ENCODE measurements around the gene SLC27A6.
"Not testable (repeated sequence)": the region's sequence is repeated elsewhere in the genome, so short reads cannot be mapped to it uniquely, and the experiment has no call there.

SLC27A6 gene, protein sequence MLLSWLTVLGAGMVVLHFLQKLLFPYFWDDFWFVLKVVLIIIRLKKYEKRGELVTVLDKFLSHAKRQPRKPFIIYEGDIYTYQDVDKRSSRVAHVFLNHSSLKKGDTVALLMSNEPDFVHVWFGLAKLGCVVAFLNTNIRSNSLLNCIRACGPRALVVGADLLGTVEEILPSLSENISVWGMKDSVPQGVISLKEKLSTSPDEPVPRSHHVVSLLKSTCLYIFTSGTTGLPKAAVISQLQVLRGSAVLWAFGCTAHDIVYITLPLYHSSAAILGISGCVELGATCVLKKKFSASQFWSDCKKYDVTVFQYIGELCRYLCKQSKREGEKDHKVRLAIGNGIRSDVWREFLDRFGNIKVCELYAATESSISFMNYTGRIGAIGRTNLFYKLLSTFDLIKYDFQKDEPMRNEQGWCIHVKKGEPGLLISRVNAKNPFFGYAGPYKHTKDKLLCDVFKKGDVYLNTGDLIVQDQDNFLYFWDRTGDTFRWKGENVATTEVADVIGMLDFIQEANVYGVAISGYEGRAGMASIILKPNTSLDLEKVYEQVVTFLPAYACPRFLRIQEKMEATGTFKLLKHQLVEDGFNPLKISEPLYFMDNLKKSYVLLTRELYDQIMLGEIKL

DNA sequence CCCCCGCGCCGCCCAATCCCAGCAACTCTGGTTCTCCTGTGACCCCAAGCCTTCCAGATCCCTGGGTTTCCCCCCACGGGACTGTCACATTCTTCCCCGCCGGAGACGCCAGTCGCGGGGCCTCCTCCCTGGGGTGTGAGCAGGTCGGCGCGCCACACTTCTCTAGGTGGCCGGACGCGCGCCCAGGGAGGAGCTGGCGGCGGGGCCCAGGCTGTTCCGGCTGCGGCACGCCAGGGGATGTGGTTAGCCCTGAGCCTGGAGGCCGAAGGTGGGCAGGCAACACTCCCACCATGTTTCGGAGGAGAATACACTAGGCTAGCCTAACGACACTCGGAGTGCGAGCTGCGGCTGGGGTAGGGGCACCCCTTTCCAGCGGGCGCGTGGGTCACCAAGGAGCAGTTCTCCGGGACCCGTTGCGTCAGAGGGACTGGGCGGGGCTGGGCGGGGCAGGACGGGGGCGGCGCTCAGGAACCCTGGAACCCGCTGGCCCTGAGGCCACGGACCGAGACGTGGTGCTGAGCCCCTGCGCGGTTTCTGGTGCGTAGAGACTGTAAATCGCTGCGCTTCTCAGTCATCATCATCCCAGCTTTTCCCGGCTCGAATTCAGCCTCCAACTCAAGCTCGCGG lies at the start of gene SLC27A6:
Gene SLC27A6, plus strand, starts transcription at position 478 of the 627 bp plus-strand sequence. CDS start 650 bp downstream, outside the sequence.
- H3K36me3 Mint-ChIP-seq, result no peaks in the 10 kb centered on the region
- H3K27ac Mint-ChIP-seq, result no peak within 1 kb of the TSS
- no peak within 1 kb of the TSS for H3K4me3 Mint-ChIP-seq
- peaks cover 5% of the 10 kb centered on the region for H3K9me3 Mint-ChIP-seq (ENCODE audit: low read depth)
- peaks cover 3% of the 10 kb centered on the region for H3K4me1 Mint-ChIP-seq (ENCODE audit: low read depth)
- H3K27me3 Mint-ChIP-seq, result peaks cover 12% of the 10 kb centered on the region

DNA sequence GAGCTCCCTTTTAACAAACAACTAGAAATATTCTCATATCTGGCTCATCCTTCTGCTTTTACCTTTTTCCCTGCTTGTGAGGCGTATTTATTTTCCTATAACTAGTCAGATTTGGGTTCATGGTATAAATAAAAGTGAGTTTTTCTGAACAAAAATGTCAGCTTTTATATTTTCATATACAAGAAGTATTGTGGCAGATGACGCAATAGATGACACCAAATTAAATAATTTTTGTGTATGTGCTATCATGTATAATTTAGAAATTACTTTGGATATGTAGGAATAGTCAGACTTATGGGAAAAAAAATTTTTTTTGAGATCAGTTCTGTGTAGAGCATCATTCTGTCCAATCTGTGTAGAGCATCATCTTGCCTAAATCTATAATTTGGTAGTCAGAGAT lies 45.7 kb upstream of the SLC27A6 start:
- Mint-ChIP-seq H3K4me1 (ENCODE audit: low read depth) (no peaks in the 10 kb centered on the region), H3K4me3 (no peak overlapping the region), H3K27me3 (peaks cover 4% of the 10 kb centered on the region), H3K27ac (no peak overlapping the region), H3K36me3 (no peaks in the 10 kb centered on the region), H3K9me3 (ENCODE audit: low read depth) (no peaks in the 10 kb centered on the region)

DNA sequence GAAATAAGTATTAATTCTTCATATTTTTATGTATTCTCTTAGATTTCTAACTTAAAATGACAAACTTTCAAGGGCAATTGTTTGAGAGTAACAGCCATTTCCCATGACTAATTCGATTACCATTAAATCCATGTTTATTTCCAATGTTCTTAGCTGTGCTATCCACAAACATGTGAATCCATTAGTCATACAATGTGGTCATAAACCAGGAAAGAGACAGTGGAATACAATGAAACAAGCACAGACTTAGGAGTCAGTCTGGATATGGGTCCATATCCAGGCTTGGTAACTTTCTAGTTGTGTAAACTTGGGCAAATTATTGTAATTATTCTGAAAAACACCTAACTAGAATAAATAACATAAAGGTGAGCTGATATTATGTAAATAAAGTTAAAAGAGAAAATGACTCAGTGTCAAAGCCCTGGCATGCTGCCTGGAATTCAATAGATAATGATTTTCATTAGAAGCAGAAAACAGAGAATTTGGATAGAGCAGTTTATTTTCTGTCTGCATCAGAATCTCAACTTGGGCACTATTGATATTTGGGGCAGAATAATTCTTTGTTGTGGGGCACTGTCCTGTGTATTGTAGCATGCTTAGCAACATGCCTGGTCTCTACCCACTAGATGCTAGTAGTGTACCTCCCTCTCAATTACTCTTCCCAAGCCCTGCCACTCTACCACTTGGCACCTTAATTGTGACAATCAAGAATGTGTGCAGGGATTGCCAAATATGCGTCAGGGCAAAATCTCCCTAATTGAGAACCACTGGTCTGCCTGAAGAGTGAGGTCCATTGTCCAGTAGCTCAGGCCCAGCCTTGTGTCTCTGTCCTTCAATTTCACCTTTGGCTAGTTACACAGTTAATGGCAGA lies 44.7 kb upstream of the SLC27A6 start:
- no peak overlapping the region for H3K4me3 Mint-ChIP-seq
- no peaks in the 10 kb centered on the region for H3K9me3 Mint-ChIP-seq (ENCODE audit: low read depth)
- H3K4me1 Mint-ChIP-seq (ENCODE audit: low read depth), result no peaks in the 10 kb centered on the region
- no peaks in the 10 kb centered on the region for H3K36me3 Mint-ChIP-seq
- peaks cover 4% of the 10 kb centered on the region for H3K27me3 Mint-ChIP-seq
- H3K27ac Mint-ChIP-seq, result no peak overlapping the region

DNA sequence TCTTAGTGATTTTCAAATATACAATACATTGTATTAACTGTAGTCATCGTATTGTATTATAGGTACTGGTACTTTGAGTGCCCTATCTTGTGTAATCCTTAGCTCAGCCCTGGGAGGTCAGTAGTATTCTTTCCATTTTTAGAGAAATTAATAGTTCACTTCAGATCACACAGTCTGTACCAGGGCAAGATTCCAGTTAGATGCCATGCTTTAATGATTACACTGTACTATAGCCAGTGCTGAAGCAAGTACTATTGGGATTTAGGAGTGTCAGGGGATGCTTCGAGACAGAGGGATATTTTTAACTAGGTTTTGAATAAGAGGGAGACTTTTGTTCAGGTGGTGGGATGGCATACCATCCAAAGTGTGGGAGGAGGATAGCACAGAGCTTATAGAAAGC lies 41.0 kb upstream of the SLC27A6 start:
- Mint-ChIP-seq H3K27ac (no peak overlapping the region), H3K27me3 (peaks cover 2% of the 10 kb centered on the region), H3K9me3 (ENCODE audit: low read depth) (no peaks in the 10 kb centered on the region), H3K4me1 (ENCODE audit: low read depth) (no peaks in the 10 kb centered on the region), H3K4me3 (no peak overlapping the region), H3K36me3 (no peaks in the 10 kb centered on the region)

DNA sequence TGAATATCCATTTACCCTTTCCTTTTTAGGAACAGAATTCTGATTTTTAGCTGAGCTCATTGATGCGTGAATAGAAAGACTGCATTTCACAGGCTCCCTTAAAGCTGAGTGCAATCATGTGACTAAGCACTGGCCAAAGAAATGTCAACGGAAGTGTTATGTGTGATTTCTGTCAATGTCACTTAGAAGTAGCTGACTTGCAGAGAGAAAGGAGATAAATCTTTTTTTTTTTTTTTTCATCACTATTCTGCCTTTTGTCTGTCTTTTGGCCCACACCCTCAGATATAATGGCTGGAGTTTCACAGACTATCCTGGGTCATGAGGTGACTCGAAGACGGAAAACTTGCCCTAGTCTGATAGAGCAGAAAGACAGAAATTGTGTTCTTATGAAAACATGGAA lies 39.3 kb upstream of the SLC27A6 start:
- H3K27me3 Mint-ChIP-seq, result peaks cover 2% of the 10 kb centered on the region
- no peak overlapping the region for H3K4me3 Mint-ChIP-seq
- no peaks in the 10 kb centered on the region for H3K9me3 Mint-ChIP-seq (ENCODE audit: low read depth)
- H3K27ac Mint-ChIP-seq, result no peak overlapping the region
- H3K4me1 Mint-ChIP-seq (ENCODE audit: low read depth), result no peaks in the 10 kb centered on the region
- no peaks in the 10 kb centered on the region for H3K36me3 Mint-ChIP-seq

DNA sequence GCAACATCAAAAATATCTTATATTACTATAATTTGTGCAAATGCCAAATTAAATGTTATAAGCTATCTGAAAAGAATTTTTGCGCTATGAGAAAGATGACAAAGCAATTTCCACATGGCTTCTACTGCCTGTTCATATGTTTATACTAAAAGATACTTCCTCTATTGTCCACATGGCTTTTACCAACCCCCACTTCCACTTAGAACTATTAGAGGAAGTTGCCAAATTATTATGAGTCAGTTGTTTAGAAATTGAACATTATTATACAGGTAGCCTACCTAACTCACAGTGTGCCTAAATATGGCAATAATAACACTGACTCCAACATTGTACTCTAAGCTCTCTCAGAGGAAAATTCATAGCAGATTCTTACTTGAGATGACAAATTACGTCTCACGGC lies 37.6 kb upstream of the SLC27A6 start:
- H3K27ac Mint-ChIP-seq, result no peak overlapping the region
- H3K4me1 Mint-ChIP-seq (ENCODE audit: low read depth), result no peaks in the 10 kb centered on the region
- no peak overlapping the region for H3K4me3 Mint-ChIP-seq
- no peaks in the 10 kb centered on the region for H3K36me3 Mint-ChIP-seq
- no peaks in the 10 kb centered on the region for H3K9me3 Mint-ChIP-seq (ENCODE audit: low read depth)
- peaks cover 2% of the 10 kb centered on the region for H3K27me3 Mint-ChIP-seq

DNA sequence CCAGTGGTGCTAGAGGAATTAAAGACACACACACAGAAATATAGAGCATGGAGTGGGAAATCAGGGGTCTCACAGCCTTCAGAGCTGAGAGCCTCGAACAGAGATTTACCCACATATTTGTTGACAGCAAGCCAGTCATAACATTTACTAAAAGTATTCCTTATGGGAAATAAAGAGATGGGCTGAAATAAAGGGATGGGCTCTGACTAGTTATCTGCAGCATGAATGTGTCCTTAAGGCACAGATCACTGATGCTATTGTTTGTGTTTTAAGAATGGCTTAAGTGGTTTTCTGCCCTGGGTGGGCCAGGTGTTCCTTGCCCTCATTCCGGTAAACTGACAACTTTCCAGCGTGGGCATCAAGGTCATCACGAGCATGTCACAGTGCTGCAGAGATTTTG lies 33.1 kb upstream of the SLC27A6 start:
- H3K27me3 Mint-ChIP-seq; H3K36me3 Mint-ChIP-seq; H3K4me3 Mint-ChIP-seq; H3K9me3 Mint-ChIP-seq (ENCODE audit: low read depth); H3K4me1 Mint-ChIP-seq (ENCODE audit: low read depth); H3K27ac Mint-ChIP-seq: not testable (repeated sequence)

DNA sequence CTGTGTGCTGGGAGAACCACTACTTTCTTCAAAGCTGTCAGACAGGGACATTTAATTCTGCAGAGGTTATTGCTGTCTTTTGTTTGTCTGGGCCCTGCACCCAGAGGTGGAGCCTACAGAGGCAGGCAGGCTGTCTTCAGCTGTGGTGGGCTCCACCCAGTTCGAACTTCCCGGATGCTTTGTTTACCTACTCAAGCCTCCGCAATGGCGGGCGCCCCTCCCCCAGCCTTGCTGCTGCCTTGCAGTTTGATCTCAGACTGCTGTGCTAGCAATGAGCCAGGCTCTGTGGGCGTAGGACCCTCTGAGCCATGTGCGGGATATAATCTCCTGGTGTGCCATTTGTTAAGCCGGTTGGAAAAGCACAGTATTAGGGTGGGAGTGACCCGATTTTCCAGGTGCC lies 22.2 kb upstream of the SLC27A6 start:
- H3K9me3 Mint-ChIP-seq (ENCODE audit: low read depth); H3K4me1 Mint-ChIP-seq (ENCODE audit: low read depth); H3K27me3 Mint-ChIP-seq; H3K27ac Mint-ChIP-seq; H3K4me3 Mint-ChIP-seq; H3K36me3 Mint-ChIP-seq: not testable (repeated sequence)

DNA sequence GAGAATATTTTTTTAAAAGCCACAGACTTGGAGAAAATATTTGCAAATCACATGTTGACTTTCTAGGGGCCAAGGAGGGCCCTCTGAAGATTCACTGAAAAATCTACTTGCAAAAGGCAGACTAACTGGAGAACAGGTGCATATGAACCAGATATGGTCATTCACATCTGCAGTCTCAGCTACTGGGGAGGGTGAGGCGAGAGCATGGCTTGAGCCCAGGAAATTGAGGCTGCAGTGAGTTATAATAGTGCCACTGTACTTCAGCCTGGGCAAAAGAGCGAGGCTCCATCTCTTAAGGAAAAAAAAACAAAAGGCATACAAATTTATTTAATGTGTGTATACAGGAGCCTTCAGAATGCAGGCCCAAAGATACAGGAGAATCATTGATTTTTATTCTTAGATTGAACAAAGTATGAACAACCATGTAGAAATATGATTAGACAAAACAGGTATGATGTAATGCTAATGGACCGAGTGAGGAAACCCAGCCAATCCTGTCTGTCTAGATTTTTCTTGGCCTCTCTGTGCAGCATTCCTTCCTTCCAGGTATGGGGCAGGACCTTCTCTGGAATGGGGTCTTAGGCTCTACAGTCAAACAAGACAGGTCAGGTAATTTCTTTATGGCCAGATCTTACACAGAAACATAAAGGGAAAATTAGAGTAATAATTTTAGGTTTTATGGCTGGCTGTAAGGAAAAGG lies 15.3 kb upstream of the SLC27A6 start:
- Mint-ChIP-seq H3K36me3 (no peaks in the 10 kb centered on the region), H3K4me1 (ENCODE audit: low read depth) (no peaks in the 10 kb centered on the region), H3K9me3 (ENCODE audit: low read depth) (peaks cover 4% of the 10 kb centered on the region), H3K27ac (no peak overlapping the region), H3K27me3 (peaks cover 3% of the 10 kb centered on the region), H3K4me3 (no peak overlapping the region)

DNA sequence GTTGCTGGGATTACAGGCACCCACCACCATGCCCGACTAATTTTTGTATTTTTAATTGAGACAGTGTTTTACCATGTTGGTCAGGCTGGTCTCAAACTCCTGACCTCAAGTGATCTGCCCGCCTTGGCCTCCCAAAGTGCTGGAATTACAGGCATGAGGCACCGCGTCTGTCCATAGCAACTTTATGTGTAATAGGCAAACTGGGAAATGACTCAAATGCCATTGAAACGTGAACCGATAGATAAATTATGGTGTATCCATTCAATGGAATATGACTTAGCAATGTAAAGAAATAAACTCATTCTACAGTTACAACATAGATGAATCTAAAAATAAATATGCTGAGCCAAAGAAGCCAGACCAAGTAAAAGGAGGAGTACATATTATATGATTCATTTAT lies 14.0 kb upstream of the SLC27A6 start:
- H3K27me3 Mint-ChIP-seq; H3K4me3 Mint-ChIP-seq; H3K4me1 Mint-ChIP-seq (ENCODE audit: low read depth); H3K27ac Mint-ChIP-seq; H3K9me3 Mint-ChIP-seq (ENCODE audit: low read depth); H3K36me3 Mint-ChIP-seq: not testable (repeated sequence)

DNA sequence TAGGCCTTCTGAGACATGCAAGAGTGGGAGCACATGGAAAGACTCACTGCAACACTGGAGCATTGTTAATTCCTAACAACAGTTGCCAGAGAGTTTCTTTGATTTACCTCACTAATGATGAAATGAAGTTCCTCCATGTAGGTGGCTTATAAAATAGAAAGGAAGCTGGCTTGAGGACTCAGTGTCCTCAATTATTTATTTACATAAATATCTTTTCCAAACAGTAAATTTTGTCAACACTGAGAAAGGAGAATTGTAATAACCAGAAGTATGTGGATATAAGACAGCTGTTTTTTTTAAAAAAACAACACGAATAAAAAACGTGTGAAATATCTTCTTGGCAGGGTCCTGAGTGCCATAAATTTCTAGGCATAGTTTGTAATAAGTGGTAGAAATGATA lies 9.1 kb upstream of the SLC27A6 start:
- H3K4me1 Mint-ChIP-seq (ENCODE audit: low read depth), result no peaks in the 10 kb centered on the region
- H3K27ac Mint-ChIP-seq, result no peak overlapping the region
- H3K9me3 Mint-ChIP-seq (ENCODE audit: low read depth), result peaks cover 5% of the 10 kb centered on the region
- no peaks in the 10 kb centered on the region for H3K27me3 Mint-ChIP-seq
- H3K4me3 Mint-ChIP-seq, result no peak overlapping the region
- H3K36me3 Mint-ChIP-seq, result no peaks in the 10 kb centered on the region

DNA sequence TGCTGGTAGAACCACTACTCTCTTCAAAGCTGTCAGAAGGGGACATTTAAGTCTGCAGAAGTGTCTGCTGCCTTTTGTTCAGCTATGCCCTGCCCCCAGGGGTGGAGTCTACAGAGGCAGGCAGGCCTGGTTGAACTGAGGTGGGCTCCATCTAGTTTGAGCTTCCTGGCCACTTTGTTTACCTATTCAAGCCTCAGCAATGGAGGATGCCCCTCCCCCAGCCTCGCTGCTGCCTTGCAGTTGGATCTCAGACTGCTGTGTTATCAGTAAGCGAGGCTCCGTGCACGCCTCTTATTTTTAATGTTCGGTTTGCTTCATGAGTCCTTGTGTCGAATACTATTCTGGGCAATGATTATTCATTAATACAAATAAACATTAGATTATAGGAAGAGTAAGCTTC lies 3.1 kb upstream of the SLC27A6 start:
- no peak overlapping the region for H3K27ac Mint-ChIP-seq
- no peak overlapping the region for H3K4me3 Mint-ChIP-seq
- H3K27me3 Mint-ChIP-seq, result peaks cover 12% of the 10 kb centered on the region
- no peaks in the 10 kb centered on the region for H3K36me3 Mint-ChIP-seq
- peaks cover 5% of the 10 kb centered on the region for H3K9me3 Mint-ChIP-seq (ENCODE audit: low read depth)
- peaks cover 3% of the 10 kb centered on the region for H3K4me1 Mint-ChIP-seq (ENCODE audit: low read depth)

DNA sequence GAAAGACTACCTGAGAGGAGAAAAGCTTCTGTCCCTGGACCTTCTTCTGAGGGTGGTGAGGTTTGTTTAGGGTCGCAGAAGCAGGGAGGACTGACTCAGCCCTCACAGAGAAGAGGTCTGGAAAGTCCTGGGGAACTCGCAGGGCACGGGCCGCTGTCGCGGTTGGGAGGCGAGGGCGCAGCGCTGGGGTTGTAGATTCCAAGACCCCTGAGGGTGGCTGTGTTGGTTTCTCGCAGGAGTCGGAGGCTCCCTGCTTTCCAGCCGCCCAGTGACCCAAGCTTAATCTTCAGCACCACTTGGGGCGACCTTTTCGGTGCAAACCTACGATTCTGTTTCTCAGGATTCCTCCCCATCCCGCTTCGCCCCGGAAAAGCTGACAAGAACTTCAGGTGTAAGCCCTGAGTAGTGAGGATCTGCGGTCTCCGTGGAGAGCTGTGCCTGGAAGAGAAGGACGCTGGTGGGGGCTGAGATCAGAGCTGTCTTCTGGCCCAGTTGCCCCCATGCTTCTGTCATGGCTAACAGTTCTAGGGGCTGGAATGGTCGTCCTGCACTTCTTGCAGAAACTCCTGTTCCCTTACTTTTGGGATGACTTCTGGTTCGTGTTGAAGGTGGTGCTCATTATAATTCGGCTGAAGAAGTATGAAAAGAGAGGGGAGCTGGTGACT lies 482 bp downstream of the SLC27A6 start:
- Mint-ChIP-seq H3K27me3 (peaks cover 14% of the 10 kb centered on the region), H3K4me1 (ENCODE audit: low read depth) (peaks cover 3% of the 10 kb centered on the region), H3K36me3 (no peaks in the 10 kb centered on the region), H3K4me3 (no peak overlapping the region), H3K27ac (no peak overlapping the region), H3K9me3 (ENCODE audit: low read depth) (no peaks in the 10 kb centered on the region)

DNA sequence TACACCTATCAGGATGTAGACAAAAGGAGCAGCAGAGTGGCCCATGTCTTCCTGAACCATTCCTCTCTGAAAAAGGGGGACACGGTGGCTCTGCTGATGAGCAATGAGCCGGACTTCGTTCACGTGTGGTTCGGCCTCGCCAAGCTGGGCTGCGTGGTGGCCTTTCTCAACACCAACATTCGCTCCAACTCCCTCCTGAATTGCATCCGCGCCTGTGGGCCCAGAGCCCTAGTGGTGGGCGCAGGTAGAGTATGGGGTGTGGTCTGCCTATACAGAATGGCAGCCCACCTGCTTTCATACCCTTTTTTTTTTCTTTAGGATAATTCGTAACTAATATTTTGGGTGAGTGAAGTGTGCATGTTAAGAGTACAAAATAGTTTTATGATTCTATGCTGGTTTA lies 1.1 kb downstream of the SLC27A6 start:
- Mint-ChIP-seq H3K36me3 (no peaks in the 10 kb centered on the region), H3K27ac (no peak overlapping the region), H3K4me3 (no peak overlapping the region)

More for the DNA sequence above, 1.1 kb downstream of the SLC27A6 start:
- H3K27me3 Mint-ChIP-seq, result peaks cover 16% of the 10 kb centered on the region
- H3K9me3 Mint-ChIP-seq (ENCODE audit: low read depth), result no peaks in the 10 kb centered on the region
- peaks cover 3% of the 10 kb centered on the region for H3K4me1 Mint-ChIP-seq (ENCODE audit: low read depth)

Measured in activated naive CD8-positive, alpha-beta T cell (primary cell).